Activated naive CD8-positive, alpha-beta T cell (primary cell): Measurements from ENCODE around the gene SLC25A17.
A peak's percentile ranks its signal among the peaks of the same experiment; 100 is the strongest.
"Not testable (repeated sequence)": the region's sequence is repeated elsewhere in the genome, so short reads cannot be mapped to it uniquely, and the experiment has no call there.

ENCODE experiments used
- H3K27ac Mint-ChIP-seq: one replicate; pipeline ENCODE4 v1.8.0; 2021; ENCODE audit warnings: mixed read lengths
- H3K27me3 Mint-ChIP-seq: one replicate; pipeline ENCODE4 v1.8.0; 2021; ENCODE audit warnings: mixed read lengths
- H3K36me3 Mint-ChIP-seq: one replicate; pipeline ENCODE4 v1.8.0; 2021; ENCODE audit warnings: mixed read lengths
- H3K4me1 Mint-ChIP-seq: one replicate; pipeline ENCODE4 v1.8.0; 2021; ENCODE audit warnings: low read depth, mixed read lengths
- H3K4me3 Mint-ChIP-seq: one replicate; pipeline ENCODE4 v1.8.0; 2021; ENCODE audit warnings: mild to moderate bottlenecking, mixed read lengths
- H3K9me3 Mint-ChIP-seq: one replicate; pipeline ENCODE4 v1.8.0; 2021; ENCODE audit warnings: low read depth, mixed read lengths

Gene SLC25A17

GRCh38 chr22:40726514-40726913 is 92.6 kb downstream of the SLC25A17 start:
- Mint-ChIP-seq H3K9me3 (no peaks in the 10 kb centered on the region), H3K27ac (peak overlapping the region; percentile 89), H3K4me1 (peaks cover 39% of the 10 kb centered on the region), H3K4me3 (peak overlapping the region; percentile 78), H3K36me3 (peaks cover 3% of the 10 kb centered on the region), H3K27me3 (no peaks in the 10 kb centered on the region)

GRCh38 chr22:40723396-40723933 is 95.7 kb downstream of the SLC25A17 start:
- Mint-ChIP-seq H3K36me3 (peaks cover 3% of the 10 kb centered on the region), H3K4me1 (peaks cover 29% of the 10 kb centered on the region), H3K4me3 (no peak overlapping the region), H3K27ac (no peak overlapping the region), H3K9me3 (no peaks in the 10 kb centered on the region), H3K27me3 (no peaks in the 10 kb centered on the region)

DNA sequence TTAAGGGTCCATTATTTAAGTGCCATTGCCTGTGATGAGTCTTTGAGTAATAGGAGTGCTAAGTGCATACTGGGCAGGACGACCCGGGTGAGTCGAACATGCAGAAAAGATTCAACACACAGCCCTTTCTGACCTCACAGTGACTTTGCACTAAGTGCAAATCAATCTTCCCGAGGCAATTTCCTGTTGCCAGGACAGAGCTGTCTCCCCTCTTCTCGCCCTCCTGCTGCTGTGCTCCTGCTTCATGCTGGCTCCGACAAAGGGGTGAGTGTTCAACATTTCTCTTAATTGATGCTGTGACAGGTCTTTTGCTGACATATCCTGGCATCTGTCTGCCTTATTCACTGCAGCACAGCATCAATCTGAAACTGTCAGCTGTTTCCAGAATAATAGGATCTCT is 97.9 kb downstream of the SLC25A17 start:
- Mint-ChIP-seq H3K9me3 (no peaks in the 10 kb centered on the region), H3K27me3 (no peaks in the 10 kb centered on the region), H3K36me3 (no peaks in the 10 kb centered on the region), H3K4me3 (no peak overlapping the region), H3K4me1 (peaks cover 17% of the 10 kb centered on the region), H3K27ac (no peak overlapping the region)

GRCh38 chr22:40720538-40721256 is 98.4 kb downstream of the SLC25A17 start:
- H3K36me3 Mint-ChIP-seq = no peaks in the 10 kb centered on the region
- H3K27me3 Mint-ChIP-seq = no peaks in the 10 kb centered on the region
- H3K27ac Mint-ChIP-seq = no peak overlapping the region
- no peak overlapping the region for H3K4me3 Mint-ChIP-seq
- H3K9me3 Mint-ChIP-seq = no peaks in the 10 kb centered on the region
- peaks cover 17% of the 10 kb centered on the region for H3K4me1 Mint-ChIP-seq

- H3K27ac Mint-ChIP-seq, H3K27me3 Mint-ChIP-seq, H3K4me3 Mint-ChIP-seq, H3K36me3 Mint-ChIP-seq, H3K9me3 Mint-ChIP-seq: not testable (repeated sequence)
- H3K4me1 Mint-ChIP-seq = peaks cover 17% of the 10 kb centered on the region
Observed at GRCh38 chr22:40720156-40720537, 99.0 kb downstream of the SLC25A17 start.
